Kidney (tissue), 14 donors: Measurements from ENCODE around the gene GSG1L. TPM values are rescaled to one million over a fixed set of nuclear protein-coding genes. Genes with fewer than 3 reads are reported as not detected.
"Not testable (repeated sequence)": the region's sequence is repeated elsewhere in the genome, so short reads cannot be mapped to it uniquely, and the experiment has no call there.

Experiments
- DNase-seq, 5 donors: peaks; one replicate each; pipeline ENCODE4 v3.0.0-alpha.2; 2013 to 2020
- FAIRE-seq: peaks from 2 replicates; lab custom pipeline; 2012; peaks lifted over from hg19 to GRCh38; lab: Jason Lieb, UNC
- H3K27ac ChIP-seq, 2 donors: one replicate each; pipeline ENCODE4 v1.7.0; 2013; ENCODE audit warnings: low read depth in 2 of 2, low read length in 2 of 2, inconsistent platforms in 1 of 2
- H3K27me3 ChIP-seq: one replicate; pipeline ENCODE4 v1.7.1; 2013; ENCODE audit warnings: low read length, inconsistent platforms; ENCODE audit not compliant: control insufficient read depth, insufficient read depth
- H3K36me3 ChIP-seq, 3 donors: one replicate each; pipeline versions ENCODE4 v1.7.0 to v1.7.1; 2013; ENCODE audit warnings: low read length in 3 of 3, control low read depth in 1 of 3, inconsistent platforms in 1 of 3; ENCODE audit not compliant: insufficient read depth in 3 of 3, control insufficient read depth in 2 of 3
- H3K4me1 ChIP-seq, 3 donors: one replicate each; pipeline versions ENCODE4 v1.7.0 to v1.7.1; 2013; ENCODE audit warnings: low read length in 3 of 3, inconsistent platforms in 1 of 3, low read depth in 1 of 3; ENCODE audit not compliant: control insufficient read depth in 2 of 3, insufficient read depth in 2 of 3
- H3K4me3 ChIP-seq, 3 donors: one replicate each; pipeline versions ENCODE4 v1.7.0 to v1.8.1; 2013; ENCODE audit warnings: low read length in 3 of 3, control low read depth in 1 of 3, inconsistent platforms in 1 of 3
- H3K9ac ChIP-seq, 3 donors: one replicate each; pipeline versions ENCODE4 v1.7.0 to v1.7.1; 2013; ENCODE audit warnings: low read length in 3 of 3, control low read depth in 1 of 3, inconsistent platforms in 1 of 3
- H3K9me3 ChIP-seq, 3 donors: one replicate each; pipeline versions ENCODE4 v1.7.0 to v1.7.1; 2013; ENCODE audit warnings: low read length in 3 of 3, control low read depth in 1 of 3, inconsistent platforms in 1 of 3; ENCODE audit not compliant: control insufficient read depth in 2 of 3, insufficient read depth in 1 of 3
- intact Hi-C: fragments of 100-400 bp; cut with DNase I; formaldehyde crosslinking; loops from one replicate; pipeline ENCODE4 v1.11.1; 2022
- polyA plus RNA-seq: library from polyadenylated mRNA; stranded (reverse); fragments of 350-450 nt; fragmentation: Illumina TruSeq; extraction: RNeasy Lipid Tissue Mini Kit (QIAGEN cat#74804); gene quantifications from one replicate; pipeline ENCODE4 v1.2.3, GENCODE V29; 2014; ENCODE audit warnings: low read depth, low replicate concordance; ENCODE audit not compliant: insufficient read depth
- total RNA-seq: library from RNA; stranded (reverse); fragmentation: NEBNext Ultra II Directional; extraction: Animal tissue kit (Norgen Biotek cat#: 25700); gene quantifications from one replicate; pipeline ENCODE4 v1.2.1, GENCODE V29; 2021
- TF ChIP-seq, protein P1 (sequence below): IDR thresholded peaks from 3 replicates; pipeline ENCODE4 v1.5.1; 2012; ENCODE audit warnings: mild to moderate bottlenecking, moderate library complexity, borderline replicate concordance; ENCODE audit not compliant: insufficient read depth; ENCODE audit errors: extremely low read depth
- donor health status: control.
- donor health status: control.
- donor health status: control.
- donor health status: control.
- donor health status: control.
- donor health status: DM: yes; HTN: yes; CAD: no.
- donor health status: Normal renal cell carcinoma (clear cell type).

Gene GSG1L
- total and polyA plus RNA-seq, 2 donors from 2014 or later: not detected

DNA sequence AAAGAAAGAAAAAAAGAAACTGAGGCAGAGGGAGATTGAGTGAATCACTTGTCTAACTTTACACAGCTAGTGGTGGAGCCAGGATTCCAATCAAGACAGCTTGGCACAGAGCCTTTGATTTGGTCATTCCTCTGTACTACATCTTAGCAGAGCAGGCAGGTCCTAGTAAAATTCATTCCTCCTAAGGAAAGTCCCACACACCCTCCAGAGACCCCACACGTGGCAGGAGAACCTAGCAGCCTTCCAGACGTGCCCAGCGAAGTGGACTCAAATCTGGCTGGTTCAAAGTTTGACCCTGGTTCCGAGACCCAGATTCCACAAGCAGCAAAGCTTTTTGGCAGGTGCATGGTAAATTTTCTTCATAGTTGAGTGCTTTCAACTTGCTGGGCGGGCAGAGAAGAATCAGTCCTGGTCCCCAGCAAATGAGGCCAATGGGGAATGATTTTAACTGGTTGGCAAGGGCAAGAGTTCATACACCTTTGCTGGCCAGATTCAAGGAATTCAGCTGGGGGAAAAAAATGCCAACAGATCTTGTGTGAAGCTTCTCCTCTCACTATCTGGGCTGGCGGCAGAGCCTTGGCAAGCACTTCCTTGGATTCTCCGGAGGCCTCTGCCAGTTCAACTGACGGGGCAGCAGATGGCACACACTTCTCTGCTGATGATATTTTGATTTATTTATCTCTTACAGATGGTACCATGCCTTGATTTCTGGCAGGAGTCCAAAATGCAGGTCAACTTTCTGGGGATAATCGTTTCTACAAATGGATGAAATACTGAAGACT lies 82.4 kb downstream of the GSG1L start:
- FAIRE-seq: no peak
- intact Hi-C loops: no loop called here

DNA sequence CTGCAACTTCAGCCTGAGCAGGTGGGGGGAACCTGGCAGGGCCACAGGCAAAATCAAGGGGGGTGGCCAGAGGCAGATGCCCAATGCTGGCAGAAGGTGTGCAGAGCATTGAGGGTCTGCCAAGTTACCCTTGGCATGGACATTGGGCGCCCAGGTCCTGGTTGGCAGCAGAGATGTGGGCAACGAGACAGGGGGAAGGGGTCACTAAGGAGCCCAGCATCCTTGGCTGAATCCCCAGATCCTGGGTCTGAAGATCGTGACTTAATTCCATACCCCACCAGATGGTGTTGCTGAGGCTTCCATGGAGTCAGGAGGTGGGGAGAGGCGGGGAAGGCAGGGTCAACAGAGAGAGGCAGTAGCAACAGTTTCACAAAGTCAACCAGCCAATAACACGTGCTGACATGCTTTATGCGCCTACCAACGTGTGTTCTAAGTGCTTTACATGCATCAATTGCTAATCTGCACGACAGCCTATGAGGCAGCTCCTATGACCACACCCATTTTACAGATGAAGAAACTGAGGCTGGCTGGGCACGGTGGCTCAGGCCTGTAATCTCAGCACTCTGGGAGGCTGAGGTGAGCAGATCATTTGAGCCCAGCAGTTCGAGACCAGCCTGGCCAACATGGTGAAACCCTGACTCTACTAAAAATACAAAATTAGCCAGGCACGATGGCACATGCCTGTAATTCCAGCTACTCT lies 83.3 kb downstream of the GSG1L start:
- no peak overlapping the region for H3K4me3 ChIP-seq
- H3K9ac ChIP-seq: no peak overlapping the region
- TF ChIP-seq, protein P1, sequence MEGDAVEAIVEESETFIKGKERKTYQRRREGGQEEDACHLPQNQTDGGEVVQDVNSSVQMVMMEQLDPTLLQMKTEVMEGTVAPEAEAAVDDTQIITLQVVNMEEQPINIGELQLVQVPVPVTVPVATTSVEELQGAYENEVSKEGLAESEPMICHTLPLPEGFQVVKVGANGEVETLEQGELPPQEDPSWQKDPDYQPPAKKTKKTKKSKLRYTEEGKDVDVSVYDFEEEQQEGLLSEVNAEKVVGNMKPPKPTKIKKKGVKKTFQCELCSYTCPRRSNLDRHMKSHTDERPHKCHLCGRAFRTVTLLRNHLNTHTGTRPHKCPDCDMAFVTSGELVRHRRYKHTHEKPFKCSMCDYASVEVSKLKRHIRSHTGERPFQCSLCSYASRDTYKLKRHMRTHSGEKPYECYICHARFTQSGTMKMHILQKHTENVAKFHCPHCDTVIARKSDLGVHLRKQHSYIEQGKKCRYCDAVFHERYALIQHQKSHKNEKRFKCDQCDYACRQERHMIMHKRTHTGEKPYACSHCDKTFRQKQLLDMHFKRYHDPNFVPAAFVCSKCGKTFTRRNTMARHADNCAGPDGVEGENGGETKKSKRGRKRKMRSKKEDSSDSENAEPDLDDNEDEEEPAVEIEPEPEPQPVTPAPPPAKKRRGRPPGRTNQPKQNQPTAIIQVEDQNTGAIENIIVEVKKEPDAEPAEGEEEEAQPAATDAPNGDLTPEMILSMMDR: no peak
- H3K4me1 ChIP-seq: no peaks in the 10 kb centered on the region
- DNase-seq (no peak), FAIRE-seq (no peak)
- intact Hi-C loops: no loop called here
- no peaks in the 10 kb centered on the region for H3K9me3 ChIP-seq
- no peaks in the 10 kb centered on the region for H3K27me3 ChIP-seq
- H3K36me3 ChIP-seq: no peaks in the 10 kb centered on the region
- H3K27ac ChIP-seq: no peak overlapping the region

More for the DNA sequence above, 82.4 kb downstream of the GSG1L start:
- no peak for DNase-seq
- Histone ChIP-seq H3K9ac (no peak overlapping the region), H3K4me3 (no peak overlapping the region), H3K4me1 (no peaks in the 10 kb centered on the region), H3K36me3 (no peaks in the 10 kb centered on the region), H3K27me3 (no peaks in the 10 kb centered on the region), H3K9me3 (no peaks in the 10 kb centered on the region), H3K27ac (no peak overlapping the region)
- TF ChIP-seq, protein P1: no peak

DNA sequence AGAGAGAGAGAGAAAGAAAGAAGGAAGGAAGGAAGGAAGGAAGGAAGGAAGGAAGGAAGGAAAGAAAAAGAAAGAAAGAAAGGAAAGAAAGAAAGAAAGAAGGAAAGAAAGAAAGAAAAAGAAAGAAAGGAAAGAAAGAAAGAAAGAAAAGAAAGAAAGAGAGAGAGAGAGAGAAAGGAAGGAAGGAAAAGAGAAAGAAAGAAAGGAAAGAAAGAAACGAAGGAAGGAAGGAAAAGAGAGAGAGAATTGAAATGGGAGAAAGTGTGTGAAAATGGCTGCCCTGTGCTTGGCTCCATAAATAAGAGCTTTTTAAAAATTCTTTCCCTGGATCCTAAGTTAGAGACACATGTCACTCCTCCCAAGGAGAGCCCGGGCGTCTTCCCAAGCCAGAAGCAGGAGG lies 83.8 kb downstream of the GSG1L start:
- DNase-seq, H3K9ac ChIP-seq, FAIRE-seq, H3K4me1 ChIP-seq, H3K4me3 ChIP-seq, H3K27ac ChIP-seq, intact Hi-C loops, H3K27me3 ChIP-seq, H3K9me3 ChIP-seq, H3K36me3 ChIP-seq: not testable (repeated sequence)

DNA sequence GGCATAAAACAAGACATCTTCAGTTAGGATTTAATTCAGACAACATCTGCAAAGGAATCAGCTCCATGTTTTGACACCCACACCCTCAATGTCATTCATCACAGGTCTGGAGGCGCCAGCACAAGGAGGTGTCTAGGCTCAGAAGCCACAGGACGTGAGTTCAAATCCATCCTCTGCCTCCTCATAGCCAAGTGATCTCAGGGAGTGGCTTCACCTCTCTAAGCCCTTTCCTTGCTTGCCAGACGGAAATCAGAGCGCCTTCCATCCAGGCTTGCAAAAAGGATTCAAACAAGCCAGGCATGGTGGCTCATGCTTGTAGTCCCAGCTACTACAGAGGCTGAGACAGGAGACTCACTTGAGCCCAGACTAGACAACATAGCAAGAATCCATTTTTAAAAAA lies 84.6 kb downstream of the GSG1L start:
- DNase-seq (no peak), FAIRE-seq (no peak)
- H3K27me3 ChIP-seq: no peaks in the 10 kb centered on the region
- H3K9me3 ChIP-seq: no peaks in the 10 kb centered on the region
- no peak overlapping the region for H3K27ac ChIP-seq
- no peak overlapping the region for H3K4me3 ChIP-seq
- no peaks in the 10 kb centered on the region for H3K36me3 ChIP-seq
- intact Hi-C loops: no loop called here
- H3K4me1 ChIP-seq: no peaks in the 10 kb centered on the region
- TF ChIP-seq, protein P1: no peak
- no peak overlapping the region for H3K9ac ChIP-seq
